ENCODE results near the gene BARX1.
"Not testable (repeated sequence)": the region's sequence is repeated elsewhere in the genome, so short reads cannot be mapped to it uniquely, and the experiment has no call there.

The BARX1 gene

GRCh38 chr9:93955111-93955980 is at the start of gene BARX1:
TSS of gene BARX1 (minus strand) at chr9:93955355. CDS start at chr9:93955146, 209 bp downstream.
- DNase-seq = peak; percentile 46

DNA sequence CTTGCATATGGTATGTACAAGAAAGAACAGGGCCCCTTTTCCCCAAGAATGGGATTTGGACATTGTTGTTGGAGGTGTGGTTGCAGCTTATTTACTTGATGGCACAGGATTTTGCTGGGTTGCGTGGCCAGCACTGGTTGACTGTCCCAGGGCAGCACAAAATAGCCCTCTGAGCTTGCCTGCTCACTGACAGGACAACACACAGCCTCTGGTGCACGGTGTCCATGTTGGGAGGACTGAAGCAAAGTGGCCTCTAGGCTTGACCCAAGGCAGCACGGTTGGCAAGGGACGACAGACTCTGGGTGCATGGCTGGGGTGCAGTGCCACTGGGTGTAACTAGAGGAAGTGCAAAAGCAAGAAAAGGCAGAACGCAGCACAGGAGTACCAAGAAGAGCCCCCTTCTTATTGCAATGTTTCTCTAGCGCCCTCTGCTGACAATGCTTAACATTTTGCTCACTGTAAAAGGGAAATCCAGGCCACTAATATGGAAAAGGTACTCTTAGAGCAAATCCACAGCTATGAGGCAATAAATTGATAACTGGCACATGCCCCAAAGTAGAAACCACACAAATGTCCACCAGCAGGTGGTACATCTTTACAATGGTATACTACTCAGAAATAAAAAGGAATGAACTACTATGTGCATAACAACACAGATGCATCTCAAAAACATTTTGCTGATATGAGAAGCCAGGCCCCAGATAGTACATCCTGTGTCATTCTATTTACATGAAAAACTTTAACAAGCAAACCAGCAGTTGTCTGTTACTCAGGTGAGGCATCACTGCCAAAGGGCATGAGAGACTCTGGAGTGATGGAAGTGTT is 47.4 kb upstream of the BARX1 start:
- DNase-seq = no peak

- no peak for DNase-seq
These were observed 41.7 kb upstream of the BARX1 start for GRCh38 chr9:93996863-93997262.

DNA sequence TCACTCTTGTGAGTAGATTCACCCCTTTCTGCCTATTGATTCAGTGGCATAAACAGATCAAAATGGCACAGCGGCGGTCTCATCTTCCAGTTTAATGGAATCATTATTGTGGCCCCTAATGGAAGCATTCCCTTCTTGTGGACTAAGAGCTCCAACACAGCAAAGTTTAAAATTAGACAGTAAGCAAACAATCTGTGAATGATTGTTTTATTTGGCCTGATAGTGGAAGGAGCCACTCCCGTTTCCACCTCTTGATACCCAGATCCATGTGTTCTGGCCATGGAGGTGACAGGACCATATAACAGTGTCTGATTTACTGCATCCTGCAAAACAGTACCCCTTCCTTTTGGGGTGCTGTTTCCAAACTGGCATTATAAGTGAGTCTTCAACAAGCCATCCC is 41.2 kb upstream of the BARX1 start:
- DNase-seq = no peak

DNA sequence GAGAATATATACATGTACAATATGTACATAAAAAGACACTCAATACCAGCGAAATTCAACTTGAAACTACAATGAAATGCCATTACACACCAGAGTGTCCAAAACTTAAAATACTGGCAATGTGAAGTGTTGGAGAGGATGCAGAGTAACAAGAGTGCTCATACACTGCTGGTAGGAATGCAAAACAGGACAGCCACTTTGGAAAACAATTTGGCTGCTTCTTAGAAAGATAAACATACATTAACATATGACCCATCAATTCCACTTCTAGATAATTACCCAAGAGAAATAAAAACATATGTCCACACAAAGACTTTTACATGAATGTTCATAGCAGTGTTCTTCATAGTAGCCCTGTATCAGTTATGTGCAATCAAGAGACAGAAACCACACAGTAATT is 39.4 kb upstream of the BARX1 start:
- no peak for DNase-seq

DNA sequence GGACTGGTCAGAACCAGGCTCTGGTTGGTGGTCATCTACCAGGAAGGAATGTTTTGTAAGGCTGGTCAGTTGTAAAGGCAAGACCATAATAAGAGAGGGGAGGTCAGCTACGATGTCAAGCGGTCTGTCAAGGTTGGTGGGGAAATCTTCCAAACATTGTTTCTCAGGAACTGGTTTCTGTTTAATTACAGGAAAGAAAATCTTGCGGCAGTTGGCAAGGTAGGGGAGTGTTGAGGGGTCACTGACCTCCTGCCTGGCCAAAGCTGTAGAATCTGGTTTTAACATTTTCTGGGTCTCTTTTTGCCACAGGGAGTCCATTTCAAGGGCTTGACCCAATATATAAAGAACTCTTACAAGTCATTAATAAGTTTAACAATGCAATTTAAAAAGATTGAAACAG is 39.0 kb upstream of the BARX1 start:
- no peak for DNase-seq

DNA sequence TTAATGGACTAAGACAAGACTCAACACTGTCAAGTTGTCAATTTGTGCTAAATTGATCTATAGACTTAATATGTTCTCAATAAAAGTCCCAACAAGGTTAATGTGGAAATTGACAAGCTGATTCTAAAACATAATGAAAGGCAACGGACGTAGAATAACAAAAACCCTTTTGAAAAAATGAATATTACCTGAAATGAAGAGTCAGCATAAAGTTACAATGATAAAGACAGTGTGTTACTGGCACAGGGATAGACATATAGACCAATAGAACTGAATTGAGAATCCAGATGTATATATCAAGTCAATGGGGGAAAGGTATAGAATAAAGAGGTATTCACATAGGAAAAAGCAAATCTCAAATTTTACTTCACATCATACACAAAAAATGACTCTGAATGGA is 37.7 kb upstream of the BARX1 start:
- no peak for DNase-seq

- DNase-seq = no peak
These were observed 35.3 kb upstream of the BARX1 start for GRCh38 chr9:93990448-93990847.

DNA sequence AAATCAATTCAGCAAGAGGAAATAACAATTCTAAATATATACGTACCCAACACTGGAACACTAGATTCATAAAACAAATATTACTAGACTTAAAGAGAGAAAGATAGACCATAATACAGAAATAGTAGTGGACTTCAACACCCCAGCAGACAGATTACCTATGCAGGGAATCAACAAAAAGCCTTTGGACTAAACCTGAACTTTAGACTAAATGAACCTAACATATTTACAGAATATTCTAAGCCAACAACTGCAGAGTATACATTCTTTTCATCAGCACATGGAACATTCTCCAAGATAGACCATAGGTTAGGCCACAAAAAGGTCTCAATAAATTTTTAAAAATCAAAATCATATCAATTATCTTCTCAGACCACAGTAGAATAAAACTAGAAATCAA is 32.9 kb upstream of the BARX1 start:
- no peak for DNase-seq

DNA sequence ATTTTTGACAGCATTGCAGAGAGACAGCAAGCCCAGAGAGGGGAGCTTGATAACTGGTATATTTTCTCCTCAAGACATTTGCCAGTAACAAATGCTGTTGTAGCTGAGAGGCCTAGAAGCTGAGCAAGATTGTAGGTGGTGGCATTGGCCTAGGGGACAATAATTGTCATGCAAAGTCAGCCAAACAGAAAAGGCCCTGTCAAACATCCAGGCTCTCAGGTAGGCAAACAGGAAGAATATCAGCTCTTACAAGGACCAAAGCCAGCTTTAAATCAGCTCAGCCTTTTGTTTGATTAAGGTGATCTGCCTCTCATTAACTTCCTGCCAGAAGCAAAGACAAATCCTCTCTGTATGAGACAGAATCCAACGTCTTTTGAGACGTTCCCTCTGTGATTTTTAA is 29.7 kb upstream of the BARX1 start:
- no peak for DNase-seq

DNA sequence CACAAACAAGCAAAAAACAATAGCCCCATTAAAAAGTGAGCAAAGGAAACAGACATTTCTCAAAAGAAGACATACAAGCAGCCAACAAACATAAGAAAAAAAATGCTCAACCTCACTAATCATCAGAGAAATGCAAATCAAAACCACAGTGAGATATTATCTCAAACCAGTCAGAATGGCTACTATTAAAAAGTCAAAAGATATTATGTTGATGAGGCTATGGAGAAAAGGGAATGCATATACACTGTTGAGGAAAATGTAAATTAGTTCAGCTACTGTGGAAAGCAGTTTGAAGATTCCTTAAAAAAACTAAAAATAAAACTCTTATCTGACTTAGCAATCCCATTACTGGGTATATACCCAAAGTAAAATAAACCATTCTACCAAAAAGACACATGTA is 28.7 kb upstream of the BARX1 start:
- no peak for DNase-seq

- no peak for DNase-seq
These were observed 24.6 kb upstream of the BARX1 start for GRCh38 chr9:93979721-93980120.

GRCh38 chr9:93978551-93978950 is 23.4 kb upstream of the BARX1 start:
- no peak for DNase-seq

DNA sequence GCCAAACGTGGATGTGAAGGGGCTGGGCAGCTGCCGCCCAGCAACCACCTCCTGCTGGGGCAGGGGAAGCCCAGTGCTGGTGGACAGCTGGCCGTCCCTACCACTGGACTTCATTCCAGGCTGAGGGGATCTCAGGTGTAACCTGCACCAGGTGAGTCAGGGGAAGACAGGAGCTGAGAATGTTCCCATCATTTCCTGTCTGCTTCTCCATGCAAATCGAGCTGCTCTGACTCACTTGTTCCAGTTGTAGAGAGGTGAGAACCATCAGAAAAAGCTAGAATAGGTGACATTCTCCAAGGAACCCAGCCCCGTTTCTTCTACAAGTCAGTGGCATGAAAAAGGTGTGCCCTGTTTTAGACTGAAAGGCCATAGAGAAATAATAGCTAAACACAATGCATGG is 21.8 kb upstream of the BARX1 start:
- no peak for DNase-seq

GRCh38 chr9:93976081-93976480 is 20.9 kb upstream of the BARX1 start:
- no peak for DNase-seq

GRCh38 chr9:93975262-93975661 is 20.1 kb upstream of the BARX1 start:
- no peak for DNase-seq

- DNase-seq = no peak
These were observed 19.0 kb upstream of the BARX1 start for GRCh38 chr9:93974151-93974550.

DNA sequence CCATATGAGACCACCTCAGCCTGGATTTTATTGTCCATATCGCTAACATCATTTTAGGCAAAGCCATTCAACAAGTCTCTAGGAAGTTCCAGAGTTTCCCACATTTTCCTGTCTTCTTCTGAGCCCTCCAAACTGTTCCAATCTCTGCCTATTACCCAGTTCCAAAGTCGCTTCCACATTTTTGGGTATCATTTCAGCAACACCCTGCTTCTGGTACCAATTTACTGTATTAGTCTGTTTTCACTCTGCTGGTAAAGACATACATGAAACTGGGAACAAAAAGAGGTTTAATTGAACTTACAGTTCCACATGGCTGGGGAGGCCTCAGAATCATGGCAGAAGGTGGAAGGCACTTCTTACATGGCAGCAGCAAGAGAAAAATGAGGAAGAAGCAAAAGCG is 17.5 kb upstream of the BARX1 start:
- not testable (repeated sequence) for DNase-seq

DNA sequence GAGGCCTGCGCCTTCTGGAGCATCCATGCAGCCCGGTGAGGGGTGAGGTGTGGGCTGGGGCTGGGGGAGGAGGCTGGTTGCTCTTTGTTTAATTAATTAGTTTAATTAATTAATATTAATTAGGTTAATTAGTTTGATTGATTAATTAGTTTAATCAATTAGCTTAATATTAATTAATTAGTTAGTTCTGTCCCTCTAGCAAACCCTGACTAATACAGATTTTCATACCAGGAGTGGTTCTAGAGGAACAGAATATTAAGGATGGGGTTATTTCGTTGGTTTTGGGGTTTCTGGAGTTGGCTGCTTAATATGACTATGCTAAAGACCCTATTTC is 14.1 kb upstream of the BARX1 start:
- no peak for DNase-seq

GRCh38 chr9:93968451-93969327 is 13.5 kb upstream of the BARX1 start:
- no peak for DNase-seq

- no peak for DNase-seq
These were observed 12.1 kb upstream of the BARX1 start for GRCh38 chr9:93967020-93967803.

- DNase-seq = no peak
These were observed 10.8 kb upstream of the BARX1 start for GRCh38 chr9:93965830-93966577.
